COR-L47 (cell line): ENCODE measurements around the gene MBD3L5.
"Not testable (repeated sequence)": the region's sequence is repeated elsewhere in the genome, so short reads cannot be mapped to it uniquely, and the experiment has no call there.

Experiments used
- DNase-seq: peaks from one replicate; lab custom pipeline; 2025; lab: John Stamatoyannopoulos, UW

Gene MBD3L5

DNA sequence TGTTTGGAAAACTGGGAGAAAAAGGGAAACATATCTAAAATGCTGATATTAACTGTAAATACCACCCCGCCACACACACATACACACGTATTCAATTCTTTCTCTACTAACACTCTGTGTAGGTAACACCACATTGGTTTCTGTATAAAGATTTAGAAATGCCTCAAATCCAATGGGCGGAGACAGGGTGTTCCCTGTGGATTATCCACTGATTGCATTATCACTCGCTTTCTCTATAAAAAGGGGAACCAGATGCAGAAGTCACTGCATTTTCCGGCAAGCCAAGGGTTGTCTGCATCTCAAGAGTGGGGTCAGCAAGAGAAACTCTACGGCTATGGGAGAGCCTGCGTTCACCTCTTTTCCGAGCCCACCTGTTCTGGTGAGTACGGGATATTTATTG is at the start of gene MBD3L5:
TSS of gene MBD3L5 (plus strand) at position 301 of the 400 bp plus-strand sequence. CDS start at position 335, 34 bp downstream.
- not testable (repeated sequence) for DNase-seq

DNA sequence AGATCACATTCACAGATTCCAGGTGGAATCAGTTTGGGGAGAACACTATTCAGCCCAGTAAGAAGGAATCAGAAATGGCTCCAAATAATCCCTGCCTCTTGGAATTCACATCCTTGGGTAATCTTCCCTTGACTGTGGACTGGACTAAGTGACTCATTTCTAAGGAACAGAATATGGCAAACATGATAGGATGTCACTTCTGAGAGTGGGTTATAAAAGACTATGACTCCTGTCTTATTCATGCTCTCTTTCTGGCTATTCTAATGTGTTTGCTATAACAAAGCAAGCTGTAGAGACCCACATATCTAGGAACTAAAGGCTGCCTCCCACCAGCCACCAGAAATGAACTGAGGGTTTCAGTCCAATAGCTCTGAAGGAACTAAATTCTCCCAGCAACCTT is 46.9 kb upstream of the MBD3L5 start:
- no peak for DNase-seq

DNA sequence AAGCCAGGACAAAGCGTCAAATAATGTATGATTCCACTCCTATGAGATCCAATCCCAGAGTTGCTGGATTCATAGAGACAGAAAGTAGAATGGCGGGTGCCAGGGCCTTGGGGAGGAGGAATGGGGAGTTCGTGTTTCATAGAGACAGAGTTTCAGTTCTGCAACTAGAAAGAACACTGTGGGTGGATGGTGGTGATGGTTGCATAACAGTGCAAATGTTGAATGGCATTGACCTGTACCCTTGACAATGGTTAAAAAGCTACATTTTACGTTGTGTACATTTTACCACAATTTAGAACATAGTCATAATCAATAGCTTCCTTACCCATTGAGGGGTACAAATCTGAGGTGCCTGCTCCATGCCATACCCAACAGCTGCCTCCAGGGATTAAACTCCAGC is 42.5 kb upstream of the MBD3L5 start:
- no peak for DNase-seq

DNA sequence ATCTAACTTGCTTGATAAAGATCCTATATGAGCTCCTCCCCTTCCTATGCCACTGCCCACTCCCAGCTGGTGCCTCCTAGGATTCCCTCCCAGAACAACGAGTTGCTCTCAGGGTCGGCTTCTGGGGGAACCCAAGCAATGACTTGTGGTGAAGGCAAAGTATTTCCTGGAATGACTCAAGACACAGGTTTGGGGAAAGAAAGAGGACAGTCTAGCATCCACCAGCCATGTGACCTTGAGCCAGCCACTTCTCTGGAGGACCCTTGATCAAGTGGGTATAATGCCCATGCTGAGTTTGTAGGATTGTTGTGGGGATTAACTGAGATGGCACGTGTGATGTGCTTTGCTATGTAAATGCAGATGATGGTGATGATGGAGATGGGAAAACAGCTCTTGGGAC is 42.1 kb upstream of the MBD3L5 start:
- DNase-seq, result no peak

DNA sequence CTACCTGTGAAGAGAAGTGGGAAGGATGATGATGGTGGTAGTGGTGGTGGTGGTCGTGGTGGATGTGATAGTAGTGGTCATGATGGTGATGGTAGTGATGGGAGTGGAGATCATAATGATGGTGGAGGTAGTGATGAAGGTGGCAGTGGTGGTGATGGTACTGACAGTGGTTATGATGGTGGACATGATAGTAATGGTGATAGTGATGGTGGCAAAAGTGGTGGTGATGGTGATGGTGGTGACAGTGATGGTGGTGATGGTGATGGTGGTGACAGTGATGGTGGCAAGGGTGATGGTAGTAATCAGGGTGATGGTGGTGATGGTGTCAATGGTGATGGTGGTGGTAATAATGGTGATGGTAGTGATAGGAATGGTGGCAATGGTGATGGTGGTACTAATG is 35.3 kb upstream of the MBD3L5 start:
- DNase-seq, result no peak

DNA sequence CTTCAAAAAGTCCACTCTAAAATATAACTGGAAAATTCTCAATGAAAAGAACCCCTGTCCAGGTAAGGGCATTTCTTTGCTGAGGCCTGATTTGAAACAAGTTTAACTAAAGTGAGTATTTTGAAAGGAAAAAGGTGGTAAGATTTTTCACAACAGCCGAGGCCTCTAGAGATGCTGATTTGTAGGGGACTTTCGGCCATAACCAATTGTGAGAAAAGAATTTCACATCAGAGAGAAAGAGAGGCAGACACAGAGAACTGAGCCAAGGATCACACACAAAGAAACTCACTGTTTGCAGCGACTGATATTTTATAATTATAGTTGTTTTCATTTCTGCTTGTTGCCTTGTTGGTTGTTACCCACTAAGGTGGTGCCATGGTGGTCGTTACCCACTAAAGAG is 33.6 kb upstream of the MBD3L5 start:
- DNase-seq, result no peak

DNA sequence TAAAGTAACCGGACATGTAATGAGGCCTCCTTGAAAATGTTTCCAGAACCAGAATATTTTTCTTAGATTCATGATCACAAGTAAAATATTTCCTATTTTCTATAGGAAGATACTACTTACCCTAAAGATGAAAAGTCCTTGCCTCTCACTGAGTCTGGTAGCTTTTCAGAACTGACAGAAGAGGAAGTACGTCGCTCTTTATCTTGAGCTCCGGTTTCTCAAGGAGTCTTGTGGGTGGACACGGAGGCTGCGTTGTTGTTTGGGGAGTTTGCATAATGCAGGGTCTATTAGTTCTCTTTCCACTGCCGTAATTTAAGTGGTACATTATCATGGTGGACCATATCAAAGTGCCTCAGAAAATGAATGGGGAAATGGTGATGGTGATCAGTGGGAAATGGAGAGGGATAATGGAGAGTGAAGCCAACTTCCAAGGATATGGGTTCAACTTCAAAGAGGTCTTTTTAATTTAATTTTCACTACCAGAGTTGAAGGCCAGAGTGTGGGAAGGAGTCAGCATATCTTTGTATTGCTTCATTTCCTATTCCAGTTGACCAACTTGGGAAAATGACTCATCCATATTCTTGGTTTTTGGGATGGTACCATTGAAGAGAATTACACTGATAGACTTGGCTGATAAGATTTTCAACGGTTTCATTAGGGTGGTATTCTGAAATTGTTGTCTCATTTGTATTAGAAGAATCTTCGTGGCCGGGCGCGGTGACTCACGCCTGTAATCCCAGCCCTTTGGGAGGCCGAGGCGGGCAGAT is 32.5 kb upstream of the MBD3L5 start:
- DNase-seq, result no peak

DNA sequence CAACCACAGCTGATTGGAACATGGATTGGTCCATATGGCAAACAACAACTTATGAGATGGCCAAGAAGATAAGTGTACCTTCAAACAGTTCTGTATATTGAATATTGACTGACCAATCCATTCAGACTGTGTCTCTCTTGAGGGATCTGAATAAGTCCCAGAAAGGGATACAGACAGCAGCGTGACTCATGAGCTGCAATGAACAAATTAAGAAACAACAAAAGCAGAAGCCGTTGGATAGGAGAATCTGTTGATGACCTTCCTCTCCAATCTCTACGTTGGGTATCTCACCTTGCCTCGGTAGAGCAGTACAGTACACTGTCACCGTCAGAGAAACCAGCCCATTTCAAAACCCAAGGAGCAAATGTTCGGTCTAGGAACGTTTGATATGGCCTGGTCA is 30.4 kb upstream of the MBD3L5 start:
- no peak for DNase-seq

DNA sequence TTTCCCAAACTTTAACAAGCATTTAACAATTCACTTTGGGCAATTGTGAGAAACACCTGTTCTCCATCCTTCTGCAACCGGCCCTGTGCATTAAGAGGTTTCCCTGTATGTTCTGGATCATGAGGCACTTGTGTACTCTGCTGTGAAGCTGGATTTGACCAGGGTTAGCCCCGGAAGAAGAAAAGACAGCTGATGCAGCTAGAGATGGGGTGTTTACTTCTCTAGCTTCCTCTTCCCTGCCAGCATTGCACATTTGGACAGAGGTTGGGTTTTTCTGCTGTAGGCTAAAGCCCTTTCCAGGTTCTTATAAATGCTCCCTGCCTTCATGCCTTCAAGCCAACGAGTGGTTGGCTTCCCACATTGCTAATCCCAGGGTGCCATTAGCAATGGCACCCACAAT is 30.0 kb upstream of the MBD3L5 start:
- no peak for DNase-seq

DNA sequence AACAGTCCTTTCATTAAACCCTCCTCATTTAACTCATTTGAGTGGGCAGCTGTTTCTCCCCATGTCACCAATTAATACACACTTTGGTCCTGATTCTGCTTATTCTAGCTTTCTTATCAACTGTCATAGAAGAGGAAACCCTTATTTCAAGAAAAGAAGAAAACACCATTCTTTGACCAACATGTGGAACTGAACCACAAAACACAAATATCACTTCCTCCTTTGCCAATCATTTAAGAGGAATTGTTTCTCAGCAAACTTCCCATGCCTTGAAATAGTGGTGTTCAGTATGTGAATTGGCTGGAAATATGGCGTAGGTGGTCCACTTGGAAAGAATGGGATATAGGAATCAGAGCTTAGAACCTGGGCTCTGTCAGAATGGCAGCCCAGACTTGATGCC is 29.6 kb upstream of the MBD3L5 start:
- no peak for DNase-seq

DNA sequence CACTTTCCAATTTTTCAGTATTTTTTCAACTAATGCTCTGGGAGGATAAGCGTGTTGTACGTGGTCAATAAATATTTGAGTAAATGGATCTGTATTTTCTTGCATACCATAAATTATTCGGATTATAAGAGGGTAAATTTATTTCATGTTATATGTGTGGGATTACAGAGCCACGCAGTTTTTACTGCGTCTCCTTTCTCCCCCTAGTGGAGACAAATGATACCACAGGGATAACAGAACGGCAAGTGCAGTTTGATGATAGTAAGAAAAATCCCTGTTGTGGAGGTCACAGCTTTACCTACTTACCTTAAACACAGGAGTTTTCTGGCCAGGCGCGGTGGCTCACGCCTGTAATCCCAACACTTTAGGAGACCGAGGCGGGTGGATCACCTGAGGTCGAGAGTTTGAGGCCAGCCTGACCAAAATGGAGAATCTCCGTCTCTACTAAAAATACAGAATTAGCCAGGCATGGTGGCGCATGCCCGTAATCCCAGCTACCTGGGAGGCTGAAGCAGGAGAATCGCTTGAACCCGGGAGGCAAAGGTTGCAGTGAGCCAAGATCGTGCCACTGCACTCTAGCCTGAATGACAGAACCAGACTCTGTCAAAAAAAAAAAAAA is 26.0 kb upstream of the MBD3L5 start:
- no peak for DNase-seq

DNA sequence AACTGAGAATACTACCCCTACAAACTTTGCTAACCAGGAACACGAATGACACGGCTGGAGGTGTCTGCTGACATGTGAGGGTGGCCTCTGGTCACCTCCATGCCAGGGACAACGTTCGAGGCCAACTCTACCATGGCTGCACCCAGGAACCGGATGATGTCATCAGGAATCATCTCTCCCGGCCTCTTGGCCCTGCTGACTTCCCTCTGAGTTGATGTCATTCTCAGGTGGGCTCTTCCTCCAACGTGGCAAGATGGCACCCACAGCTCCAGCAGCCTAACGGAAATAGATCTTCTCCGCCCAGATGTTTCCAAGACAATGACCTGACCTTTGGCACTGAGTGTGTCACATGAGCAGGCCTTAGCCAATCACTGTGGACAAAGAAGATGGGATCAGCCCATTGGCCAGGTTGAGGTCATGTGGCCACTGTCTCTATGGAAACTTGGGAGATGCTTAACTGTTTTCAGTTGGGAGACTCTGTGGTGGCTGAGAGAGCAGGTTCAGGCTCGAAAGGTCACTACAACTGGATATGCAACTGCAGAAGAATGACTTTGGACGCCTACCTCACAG is 24.2 kb upstream of the MBD3L5 start:
- DNase-seq, result no peak

DNA sequence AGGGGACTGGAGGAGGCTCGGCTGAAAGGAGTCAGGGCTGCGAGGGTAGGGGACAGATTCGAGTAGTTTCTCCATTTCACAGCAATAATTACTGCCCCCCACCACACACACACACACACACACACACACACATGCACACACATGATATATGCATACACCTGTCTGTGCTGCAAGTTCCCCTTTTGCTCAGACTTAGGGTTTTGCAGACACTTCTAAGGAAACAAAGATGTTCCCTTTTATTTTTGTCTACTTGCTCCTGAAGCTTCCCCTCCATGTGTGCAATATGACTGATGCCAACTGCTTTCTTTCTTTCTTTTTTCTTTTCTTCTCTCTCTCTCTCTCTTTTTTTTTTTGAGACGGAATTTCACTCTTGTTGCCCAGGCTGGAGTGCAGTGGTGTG is 22.5 kb upstream of the MBD3L5 start:
- DNase-seq, result no peak

DNA sequence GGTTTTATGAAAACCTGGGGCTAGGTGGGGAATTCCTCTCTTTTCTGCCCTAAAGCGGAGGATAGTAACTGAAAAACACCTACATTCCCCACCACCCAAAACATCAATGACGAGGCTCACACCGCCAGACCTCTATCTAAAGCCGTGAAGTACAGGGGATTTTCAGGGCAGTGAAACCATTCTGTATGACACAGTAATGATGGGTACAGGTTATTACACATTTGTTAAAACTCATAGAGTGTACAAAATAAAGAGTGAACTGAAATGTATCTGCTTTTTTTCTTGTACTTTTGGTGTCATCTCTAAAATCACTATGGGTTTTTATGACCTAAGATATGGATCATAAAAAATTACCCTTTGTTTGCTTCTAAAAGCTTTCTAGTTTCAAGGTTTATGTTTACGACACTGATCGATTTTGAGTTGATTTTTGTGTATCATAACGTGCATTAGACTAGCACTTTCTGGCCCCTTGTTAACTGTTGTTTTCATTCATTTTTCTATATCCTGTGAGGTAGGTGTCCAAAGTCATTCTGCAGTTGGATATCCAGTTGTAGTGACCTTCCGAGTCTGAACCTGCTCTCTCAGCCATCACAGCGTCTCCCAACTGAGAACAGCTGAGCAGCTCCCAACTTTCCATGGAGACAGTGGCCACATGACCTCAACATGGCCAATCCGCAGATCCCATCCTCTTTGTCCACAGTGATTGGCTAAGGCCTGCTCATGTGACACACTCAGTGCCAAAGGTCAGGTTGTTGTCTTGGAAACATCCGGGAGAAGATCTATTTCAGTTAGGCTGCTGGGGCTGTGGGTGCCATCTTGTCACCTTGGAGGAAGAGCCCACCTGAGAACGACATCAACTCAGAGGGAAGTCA is 19.4 kb upstream of the MBD3L5 start:
- DNase-seq, result no peak

DNA sequence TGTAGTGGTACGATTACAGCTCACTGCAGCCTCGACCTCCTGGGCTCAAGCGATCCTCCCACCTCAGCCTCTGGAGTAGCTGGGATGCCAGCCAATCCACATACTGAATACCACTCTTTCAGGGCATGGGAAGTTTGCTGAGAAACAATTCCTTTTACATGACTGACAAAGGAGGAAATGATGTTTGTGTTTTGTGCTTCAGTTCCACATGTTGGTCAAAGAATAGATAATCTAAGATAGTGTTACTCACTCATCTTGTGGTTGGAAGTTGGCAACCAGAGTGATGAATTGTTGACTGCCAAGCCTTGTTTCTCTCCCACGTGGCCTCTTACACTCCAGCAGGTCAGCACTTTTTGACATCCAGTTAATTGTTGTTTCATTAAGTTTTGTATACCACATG is 16.7 kb upstream of the MBD3L5 start:
- DNase-seq, result no peak

DNA sequence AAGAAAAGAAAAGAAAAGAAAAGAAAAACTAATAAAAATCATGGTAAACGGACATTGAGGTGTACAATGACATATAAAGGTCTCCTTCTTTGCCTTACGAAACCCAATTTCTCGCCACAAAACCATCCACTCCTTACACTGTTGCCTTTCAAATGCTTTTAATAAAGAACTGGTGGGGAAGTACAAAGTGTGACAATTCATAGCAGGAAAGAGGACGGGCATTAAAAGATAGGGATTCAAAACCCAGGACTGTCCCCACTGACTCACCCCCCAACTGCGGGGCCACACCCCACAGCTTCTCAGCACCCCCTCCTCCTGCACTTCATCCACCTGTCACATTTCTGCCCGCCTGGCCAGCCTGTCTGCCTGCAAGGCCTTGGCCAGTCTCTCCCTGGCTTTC is 11.6 kb upstream of the MBD3L5 start:
- no peak for DNase-seq

DNA sequence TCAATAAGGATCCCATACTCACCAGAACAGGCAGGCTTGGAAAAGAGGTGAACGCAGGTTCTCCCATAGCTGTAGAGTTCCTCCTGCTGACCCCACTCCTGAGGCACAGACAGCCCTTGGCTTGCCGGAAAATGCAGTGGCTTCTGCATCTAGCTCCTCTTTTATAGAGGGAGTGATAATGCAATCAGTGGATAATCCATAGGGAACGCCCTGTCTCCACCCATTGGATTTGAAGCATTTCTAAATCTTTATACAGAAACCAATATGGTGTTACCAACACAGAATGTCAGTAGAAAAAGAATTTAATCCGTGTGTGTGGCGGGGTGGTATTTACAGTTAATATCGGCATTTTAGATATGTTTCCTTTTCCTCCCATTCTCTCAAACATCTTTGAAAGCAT is 9.0 kb upstream of the MBD3L5 start, which contains the start of gene MBD3L2B:
TSS of gene MBD3L2B (minus strand) at position 101 of the 400 bp plus-strand sequence. CDS start at position 67, 34 bp downstream.
- not testable (repeated sequence) for DNase-seq

DNA sequence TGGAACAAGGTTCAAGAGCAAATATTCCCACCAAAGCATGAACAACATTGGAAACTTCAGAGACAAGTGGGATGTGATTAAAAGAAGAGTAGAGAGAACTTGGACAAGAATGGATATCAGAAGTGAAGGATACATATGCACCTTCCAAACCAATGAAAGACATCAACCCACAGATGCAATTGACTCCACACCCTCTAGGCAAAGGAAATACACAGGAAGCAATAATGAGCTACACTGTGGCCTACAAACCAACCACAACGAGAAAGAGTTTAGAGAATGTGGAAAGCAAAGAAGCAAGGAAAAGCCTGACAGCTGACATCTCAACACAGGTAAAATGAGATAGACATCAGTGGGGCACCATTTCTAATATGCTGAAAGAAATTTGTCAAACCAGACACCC is 1.6 kb upstream of the MBD3L5 start:
- DNase-seq, result not testable (repeated sequence)

DNA sequence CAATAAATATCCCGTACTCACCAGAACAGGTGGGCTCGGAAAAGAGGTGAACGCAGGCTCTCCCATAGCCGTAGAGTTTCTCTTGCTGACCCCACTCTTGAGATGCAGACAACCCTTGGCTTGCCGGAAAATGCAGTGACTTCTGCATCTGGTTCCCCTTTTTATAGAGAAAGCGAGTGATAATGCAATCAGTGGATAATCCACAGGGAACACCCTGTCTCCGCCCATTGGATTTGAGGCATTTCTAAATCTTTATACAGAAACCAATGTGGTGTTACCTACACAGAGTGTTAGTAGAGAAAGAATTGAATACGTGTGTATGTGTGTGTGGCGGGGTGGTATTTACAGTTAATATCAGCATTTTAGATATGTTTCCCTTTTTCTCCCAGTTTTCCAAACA is 9.7 kb downstream of the MBD3L5 start, which contains the start of gene MBD3L4:
TSS of gene MBD3L4 (minus strand) at position 101 of the 400 bp plus-strand sequence. CDS start at position 66, 35 bp downstream.
- DNase-seq, result not testable (repeated sequence)

DNA sequence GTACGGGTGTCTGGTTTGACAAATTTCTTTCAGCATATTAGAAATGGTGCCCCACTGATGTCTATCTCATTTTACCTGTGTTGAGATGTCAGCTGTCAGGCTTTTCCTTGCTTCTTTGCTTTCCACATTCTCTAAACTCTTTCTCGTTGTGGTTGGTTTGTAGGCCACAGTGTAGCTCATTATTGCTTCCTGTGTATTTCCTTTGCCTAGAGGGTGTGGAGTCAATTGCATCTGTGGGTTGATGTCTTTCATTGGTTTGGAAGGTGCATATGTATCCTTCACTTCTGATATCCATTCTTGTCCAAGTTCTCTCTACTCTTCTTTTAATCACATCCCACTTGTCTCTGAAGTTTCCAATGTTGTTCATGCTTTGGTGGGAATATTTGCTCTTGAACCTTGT is 11.2 kb downstream of the MBD3L5 start:
- not testable (repeated sequence) for DNase-seq

DNA sequence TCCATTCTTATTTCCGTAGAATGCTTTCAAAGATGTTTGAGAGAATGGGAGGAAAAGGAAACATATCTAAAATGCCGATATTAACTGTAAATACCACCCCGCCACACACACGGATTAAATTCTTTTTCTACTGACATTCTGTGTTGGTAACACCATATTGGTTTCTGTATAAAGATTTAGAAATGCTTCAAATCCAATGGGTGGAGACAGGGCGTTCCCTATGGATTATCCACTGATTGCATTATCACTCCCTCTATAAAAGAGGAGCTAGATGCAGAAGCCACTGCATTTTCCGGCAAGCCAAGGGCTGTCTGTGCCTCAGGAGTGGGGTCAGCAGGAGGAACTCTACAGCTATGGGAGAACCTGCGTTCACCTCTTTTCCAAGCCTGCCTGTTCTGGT is 18.6 kb downstream of the MBD3L5 start, which contains the start of gene MBD3L2:
TSS of gene MBD3L2 (plus strand) at position 301 of the 400 bp plus-strand sequence. CDS start at position 354, 53 bp downstream.
- DNase-seq, result not testable (repeated sequence)

DNA sequence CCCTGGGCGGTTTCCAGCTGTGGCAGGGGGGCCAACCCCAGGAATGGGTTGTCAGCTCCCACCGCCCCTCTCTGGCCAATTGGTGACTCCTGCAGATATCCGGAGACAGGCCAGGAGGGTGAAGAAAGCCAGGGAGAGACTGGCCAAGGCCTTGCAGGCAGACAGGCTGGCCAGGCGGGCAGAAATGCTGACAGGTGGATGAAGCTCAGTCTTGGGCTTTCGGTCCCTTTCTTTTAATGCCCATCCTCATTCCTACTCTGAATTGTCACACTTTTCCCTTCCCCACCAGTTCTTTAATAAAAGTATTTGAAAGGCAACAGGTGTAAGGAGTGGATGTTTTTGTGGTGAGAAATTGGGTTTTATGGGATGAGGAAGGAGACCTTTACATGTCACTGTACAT is 21.0 kb downstream of the MBD3L5 start:
- not testable (repeated sequence) for DNase-seq
